B cell (primary cell): ENCODE results near the gene CHFR. TPM values are rescaled to one million over a fixed set of nuclear protein-coding genes. Genes with fewer than 3 reads are reported as not detected.

Experiments used
- ATAC-seq: fragments of 200-7000 bp; cut with Tn5 transposase; one replicate; pipeline ENCODE4 v1.10.0; 2021; ENCODE audit warnings: low read depth, mild to moderate bottlenecking, moderate number of reproducible peaks, moderate library complexity
- CTCF ChIA-PET: fragments of 350-600 bp; sonication (Branson Sonifier 250); formaldehyde crosslinking; loops from one replicate; lab custom pipeline; 2021; ENCODE audit warnings: antibody characterized with exemption, inconsistent platforms; lab: Charles Lee
- POLR2A ChIA-PET: fragments of 350-600 bp; sonication (Branson Sonifier 250); formaldehyde crosslinking; loops from one replicate; lab custom pipeline; 2021; ENCODE audit warnings: antibody characterized with exemption; lab: Charles Lee
- DNase-seq: peaks from one replicate; pipeline ENCODE4 v3.0.0; 2013
- H2AFZ ChIP-seq: 2 replicates; pipeline ENCODE4 v1.6.1; 2012; ENCODE audit warnings: mild to moderate bottlenecking, low read depth, low read length; ENCODE audit not compliant: insufficient read depth, poor library complexity, severe bottlenecking
- H3K27ac ChIP-seq, 2 donors: 1 replicate in 1 of 2; 2 replicates in 1 of 2; pipeline ENCODE4 v1.5.1; 2012 to 2013; ENCODE audit warnings: low read length in 2 of 2, mild to moderate bottlenecking in 2 of 2, moderate library complexity in 1 of 2
- H3K27me3 ChIP-seq, 4 experiments: fragments of 200-600 bp in 1 of 4; sonication (generic) in 1 of 4; replicated peaks in 1 of 4; 1 replicate in 2 of 4; 2 replicates in 2 of 4; pipeline versions ENCODE4 v1.6.1 to v1.7.0; 2013 to 2016; ENCODE audit warnings: low read length in 3 of 4, mild to moderate bottlenecking in 2 of 4, mixed read lengths in 1 of 4, moderate library complexity in 1 of 4; ENCODE audit not compliant: insufficient read depth in 4 of 4, control insufficient read depth in 3 of 4; ENCODE audit errors: control extremely low read depth in 1 of 4
- H3K36me3 ChIP-seq, 2 experiments: replicated peaks in 1 of 2; 1 replicate in 1 of 2; 2 replicates in 1 of 2; pipeline versions ENCODE4 v1.6.1 to v1.7.1; 2013; ENCODE audit warnings: low read length in 1 of 2; ENCODE audit not compliant: insufficient read depth in 2 of 2, control insufficient read depth in 1 of 2; ENCODE audit errors: control extremely low read depth in 1 of 2, extremely low read depth in 1 of 2
- H3K4me1 ChIP-seq, 2 donors: fragments of 200-600 bp in 1 of 2; sonication (generic) in 1 of 2; 1 replicate in 1 of 2; 2 replicates in 1 of 2; pipeline versions ENCODE4 v1.5.1 to v1.6.1; 2013 to 2017; ENCODE audit warnings: low read length in 2 of 2; ENCODE audit not compliant: control insufficient read depth in 2 of 2, insufficient read depth in 2 of 2
- H3K4me2 ChIP-seq: replicated peaks from 2 replicates; pipeline ENCODE3; 2012; ENCODE audit warnings: mild to moderate bottlenecking, low read depth, low read length; ENCODE audit not compliant: poor library complexity, severe bottlenecking
- H3K4me3 ChIP-seq, 5 experiments: fragments of 200-600 bp in 1 of 5; sonication (generic) in 1 of 5; 1 replicate in 3 of 5; 2 replicates in 2 of 5; pipeline versions ENCODE4 v1.5.1 to v1.7.0; 2011 to 2016; ENCODE audit warnings: low read length in 4 of 5, mild to moderate bottlenecking in 4 of 5, low read depth in 2 of 5, control low read depth in 1 of 5, moderate library complexity in 1 of 5; ENCODE audit not compliant: insufficient read depth in 1 of 5; ENCODE audit errors: control extremely low read depth in 1 of 5, extremely low read depth in 1 of 5
- H3K79me2 ChIP-seq: fragments of 200-600 bp; sonication (generic); one replicate; pipeline ENCODE4 v1.6.0; 2016; ENCODE audit warnings: low read length; ENCODE audit not compliant: control insufficient read depth, insufficient read depth
- H3K9ac ChIP-seq: fragments of 200-600 bp; sonication (generic); 2 replicates; pipeline ENCODE4 v1.6.1; 2017; ENCODE audit warnings: mild to moderate bottlenecking, low read length, moderate library complexity
- H3K9me3 ChIP-seq, 3 donors: one replicate each; pipeline versions ENCODE4 v1.6.1 to v1.7.1; 2013; ENCODE audit warnings: low read length in 2 of 3; ENCODE audit not compliant: control insufficient read depth in 2 of 3, insufficient read depth in 1 of 3; ENCODE audit errors: control extremely low read depth in 1 of 3
- H4K20me1 ChIP-seq: 2 replicates; pipeline ENCODE4 v1.6.0; 2012; ENCODE audit warnings: mild to moderate bottlenecking, low read length; ENCODE audit not compliant: insufficient read depth, control insufficient read depth, poor library complexity, severe bottlenecking
- H3K27ac Mint-ChIP-seq: one replicate; pipeline ENCODE4 v1.8.0; 2021; ENCODE audit warnings: mixed read lengths
- H3K27me3 Mint-ChIP-seq: one replicate; pipeline ENCODE4 v1.8.0; 2021; ENCODE audit warnings: mixed read lengths
- H3K4me1 Mint-ChIP-seq: one replicate; pipeline ENCODE4 v1.8.0; 2021; ENCODE audit warnings: mixed read lengths
- H3K4me3 Mint-ChIP-seq: one replicate; pipeline ENCODE4 v1.8.0; 2021; ENCODE audit warnings: mixed read lengths
- H3K9me3 Mint-ChIP-seq: one replicate; pipeline ENCODE4 v1.8.0; 2022; ENCODE audit warnings: mixed read lengths; ENCODE audit not compliant: insufficient read depth
- EZH2 ChIP-seq: IDR thresholded peaks from 2 replicates; pipeline ENCODE4 v1.6.1; 2012; ENCODE audit warnings: borderline replicate concordance, low read depth, mild to moderate bottlenecking, moderate library complexity, low read length; ENCODE audit not compliant: insufficient read depth, poor library complexity, severe bottlenecking
- WGBS: methylation state at CpG from one replicate; pipeline ENCODE4 v1.1.5; 2013; ENCODE audit warnings: missing lambda C conversion rate; ENCODE audit not compliant: insufficient coverage; 5-methylcytosine and 5-hydroxymethylcytosine counted together
- intact Hi-C: fragments of 100-400 bp; cut with micrococcal nuclease; formaldehyde crosslinking; loops from one replicate; pipeline ENCODE4 v1.10.0; 2022
- polyA plus RNA-seq: library from polyadenylated mRNA; depleted of rRNA; stranded (reverse); fragments of >200 nt; gene quantifications from 2 replicates; pipeline ENCODE4 v1.2.3, GENCODE V29; 2012
- total RNA-seq, 2 donors: library from RNA; stranded (reverse); fragments of 120-200 nt in 1 of 2; gene quantifications; 1 replicate in 1 of 2; 2 replicates in 1 of 2; pipeline versions ENCODE4 v1.2.3 to v1.2.4, GENCODE V29; 2013 to 2022
- TF ChIP-seq, protein P1 (sequence below): fragments of 200-600 bp; IDR thresholded peaks from one replicate; pipeline ENCODE4 v1.8.0; 2022; ENCODE audit warnings: antibody characterized with exemption, mild to moderate bottlenecking

CHFR gene
- total and polyA plus RNA-seq, 2 donors (not counting 1 experiment from before 2014, with no cell fraction given): 83.8 to 92.5 TPM

DNA sequence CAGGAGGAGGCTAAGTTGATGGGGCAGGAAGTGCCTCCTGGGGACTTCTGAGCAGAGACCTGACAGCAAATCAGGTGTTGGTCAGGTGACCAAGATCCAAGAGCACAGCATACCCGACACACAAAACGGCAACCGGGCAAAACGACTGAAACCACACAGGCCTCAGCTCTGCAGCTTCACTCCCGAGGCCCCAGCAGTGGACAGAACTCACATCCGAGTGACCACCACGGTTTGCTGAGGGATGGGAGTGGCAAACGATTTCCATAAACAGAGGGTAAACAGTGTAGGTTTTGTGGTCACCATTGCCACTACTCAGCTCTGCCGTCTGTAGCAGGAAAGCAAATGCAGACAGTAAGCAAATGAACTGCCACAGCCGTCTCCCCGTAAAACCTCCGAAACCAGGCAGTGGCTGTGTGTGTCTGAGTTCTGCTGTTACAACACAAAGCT is 14.4 kb downstream of the CHFR start:
- H3K4me3 ChIP-seq: no peak overlapping the region
- ATAC-seq (no peak), DNase-seq (no peak)
- TF ChIP-seq, protein P1, sequence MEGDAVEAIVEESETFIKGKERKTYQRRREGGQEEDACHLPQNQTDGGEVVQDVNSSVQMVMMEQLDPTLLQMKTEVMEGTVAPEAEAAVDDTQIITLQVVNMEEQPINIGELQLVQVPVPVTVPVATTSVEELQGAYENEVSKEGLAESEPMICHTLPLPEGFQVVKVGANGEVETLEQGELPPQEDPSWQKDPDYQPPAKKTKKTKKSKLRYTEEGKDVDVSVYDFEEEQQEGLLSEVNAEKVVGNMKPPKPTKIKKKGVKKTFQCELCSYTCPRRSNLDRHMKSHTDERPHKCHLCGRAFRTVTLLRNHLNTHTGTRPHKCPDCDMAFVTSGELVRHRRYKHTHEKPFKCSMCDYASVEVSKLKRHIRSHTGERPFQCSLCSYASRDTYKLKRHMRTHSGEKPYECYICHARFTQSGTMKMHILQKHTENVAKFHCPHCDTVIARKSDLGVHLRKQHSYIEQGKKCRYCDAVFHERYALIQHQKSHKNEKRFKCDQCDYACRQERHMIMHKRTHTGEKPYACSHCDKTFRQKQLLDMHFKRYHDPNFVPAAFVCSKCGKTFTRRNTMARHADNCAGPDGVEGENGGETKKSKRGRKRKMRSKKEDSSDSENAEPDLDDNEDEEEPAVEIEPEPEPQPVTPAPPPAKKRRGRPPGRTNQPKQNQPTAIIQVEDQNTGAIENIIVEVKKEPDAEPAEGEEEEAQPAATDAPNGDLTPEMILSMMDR: no peak
- TF ChIP-seq EZH2: no peak
- peaks cover 23% of the 10 kb centered on the region for H4K20me1 ChIP-seq
- no peak overlapping the region for H3K27ac ChIP-seq
- H3K4me2 ChIP-seq: no peak overlapping the region
- no peaks in the 10 kb centered on the region for H3K27me3 ChIP-seq
- POLR2A ChIA-PET: interaction anchor here (0.5 kb wide), 1 partner anchor 9 kb away, joined by 8 read pairs; no protein-coding TSS in a partner anchor
- Mint-ChIP-seq H3K4me1 (peaks cover 4% of the 10 kb centered on the region), H3K4me3 (no peak overlapping the region), H3K27ac (peak overlapping the region; percentile 59), H3K27me3 (no peaks in the 10 kb centered on the region), H3K9me3 (no peaks in the 10 kb centered on the region)
- H3K4me1 ChIP-seq: no peaks in the 10 kb centered on the region
- WGBS: 88% methylated on average over 12 of the region's 12 CpGs
- intact Hi-C loops: no loop called here
- H3K79me2 ChIP-seq: peaks cover 40% of the 10 kb centered on the region
- peaks cover 9 to 68% of the 10 kb centered on the region in 2 experiments for H3K36me3 ChIP-seq
- no peak overlapping the region for H3K9ac ChIP-seq
- H2AFZ ChIP-seq: no peak overlapping the region
- no peaks in the 10 kb centered on the region for H3K9me3 ChIP-seq
- CTCF ChIA-PET: no interaction called here

DNA sequence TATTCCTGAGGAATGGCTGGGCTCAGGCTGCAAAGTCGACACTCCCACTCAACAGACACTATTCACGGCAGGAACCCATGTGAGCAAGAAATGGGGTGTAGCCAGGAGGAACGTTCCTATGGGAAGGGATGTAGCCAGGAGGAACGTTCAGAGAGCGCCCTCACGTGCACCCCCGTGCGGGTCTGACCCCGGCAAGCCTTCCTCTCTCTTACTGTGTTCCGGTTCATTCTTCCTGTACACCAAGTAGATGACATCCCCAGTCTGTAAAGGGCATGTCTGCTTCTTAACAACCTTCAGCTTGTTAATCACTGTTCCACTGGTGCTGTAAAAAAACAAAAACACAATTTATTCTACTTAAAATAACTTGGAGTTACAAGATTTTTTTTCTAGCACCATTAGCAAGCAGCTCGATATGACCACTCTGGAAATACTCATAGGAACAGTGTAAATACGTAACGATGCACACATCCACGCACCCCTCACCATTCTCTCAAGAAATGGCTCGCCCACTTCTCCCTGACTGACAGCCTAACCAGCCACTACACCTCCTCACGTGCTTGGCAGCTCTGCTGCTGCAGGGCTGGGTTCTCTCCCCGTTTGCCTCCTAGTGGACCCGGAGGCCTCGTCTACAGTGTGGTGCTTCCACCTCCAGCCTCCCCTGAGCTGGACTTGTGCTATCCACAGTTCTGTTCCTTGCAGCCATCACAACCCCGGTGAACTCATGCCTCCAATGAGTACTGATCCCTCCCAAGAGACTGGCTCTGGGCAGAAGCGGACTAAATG is 15.1 kb downstream of the CHFR start:
- intact Hi-C loops: no loop called here
- no peak for DNase-seq
- H3K4me1 Mint-ChIP-seq: peaks cover 4% of the 10 kb centered on the region
- H3K9ac ChIP-seq: no peak overlapping the region
- no peaks in the 10 kb centered on the region for H3K27me3 Mint-ChIP-seq
- H4K20me1 ChIP-seq: peaks cover 23% of the 10 kb centered on the region
- H3K4me1 ChIP-seq: no peaks in the 10 kb centered on the region
- no peak overlapping the region for H2AFZ ChIP-seq
- TF ChIP-seq, protein P1: no peak
- no peak for ATAC-seq
- no peak overlapping the region for H3K27ac Mint-ChIP-seq
- peaks cover 33% of the 10 kb centered on the region for H3K79me2 ChIP-seq
- no peak overlapping the region for H3K4me3 Mint-ChIP-seq
- no peaks in the 10 kb centered on the region for H3K9me3 ChIP-seq
- ChIA-PET CTCF (no interaction called here), POLR2A (no interaction called here)
- no peak overlapping the region for H3K27ac ChIP-seq
- WGBS: 99% methylated on average over 21 of the region's 21 CpGs
- no peaks in the 10 kb centered on the region for H3K9me3 Mint-ChIP-seq
- H3K36me3 ChIP-seq: peaks cover 11 to 65% of the 10 kb centered on the region in 2 experiments
- no peaks in the 10 kb centered on the region for H3K27me3 ChIP-seq
- no peak overlapping the region for H3K4me3 ChIP-seq
- no peak overlapping the region for H3K4me2 ChIP-seq
